IMR-90 (cell line): Measurements from ENCODE around the gene LSG1.

Source experiments
- CEBPB ChIP-seq: IDR thresholded peaks from 2 replicates; pipeline ENCODE4 v1.6.1; 2012; ENCODE audit warnings: low read depth, low read length, improper control_type of control experiment
- CTCF ChIP-seq: conservative IDR thresholded peaks from 2 replicates; pipeline ENCODE4 v1.5.1; 2012; ENCODE audit warnings: mild to moderate bottlenecking, low read depth, low read length, improper control_type of control experiment
- ELK1 ChIP-seq: fragments of 150-350 bp; IDR thresholded peaks from 2 replicates; pipeline ENCODE4 v1.6.1; 2016; ENCODE audit warnings: low read depth, mild to moderate bottlenecking, low read length, moderate library complexity, borderline replicate concordance
- MXI1 ChIP-seq: IDR thresholded peaks from 2 replicates; pipeline ENCODE4 v1.6.1; 2012; ENCODE audit warnings: low read depth, mild to moderate bottlenecking, low read length, moderate library complexity, borderline replicate concordance
- POLR2A ChIP-seq: IDR thresholded peaks from 2 replicates; pipeline ENCODE4 v1.6.1; 2012; ENCODE audit warnings: mild to moderate bottlenecking, low read depth, low read length
- RAD21 ChIP-seq: IDR thresholded peaks from 2 replicates; pipeline ENCODE4 v1.6.1; 2012; ENCODE audit warnings: low read length, improper control_type of control experiment
- RFX5 ChIP-seq: IDR thresholded peaks from 2 replicates; pipeline ENCODE4 v1.8.0; 2012; ENCODE audit warnings: low read depth, mild to moderate bottlenecking, low read length, moderate library complexity
- SMC3 ChIP-seq: fragments of 150-350 bp; IDR thresholded peaks from 2 replicates; pipeline ENCODE4 v1.6.1; 2016; ENCODE audit warnings: low read depth, mild to moderate bottlenecking, antibody characterized with exemption, low read length, moderate library complexity

GRCh38 chr3:194680888-194681615 lies 9.1 kb upstream of the LSG1 start:
- TF ChIP-seq POLR2A, result no peak
- no peak for TF ChIP-seq RFX5
- no peak for TF ChIP-seq CTCF
- TF ChIP-seq SMC3, result no peak
- TF ChIP-seq ELK1, result no peak
- no peak for TF ChIP-seq MXI1
- TF ChIP-seq CEBPB, result no peak
- no peak for TF ChIP-seq RAD21
